ENCODE measurements around the gene NSDHL. TPM values are rescaled to one million over a fixed set of nuclear protein-coding genes. Genes with fewer than 3 reads are reported as not detected.
"Not testable (repeated sequence)": the region's sequence is repeated elsewhere in the genome, so short reads cannot be mapped to it uniquely, and the experiment has no call there.

NSDHL gene
- 10 to 100 TPM; 25.8 to 34.8 TPM for total RNA-seq
- polyA plus RNA-seq (2013, experiment 1 of 2), result 42.1 TPM
- 39.3 TPM for polyA plus RNA-seq (2013, experiment 2 of 2)
- long read RNA-seq, experiment 1, transcript NSDHL-201 (8 exons, 1,929 nt), result major isoform, 10 of 15 reads
- long read RNA-seq, experiment 1, partial matches to known transcripts, result 3 of 15 reads
- long read RNA-seq, experiment 1, other reads (novel, unspliced or antisense), result 1 of 15 reads
- long read RNA-seq, experiment 2, transcript NSDHL-201 (8 exons, 1,929 nt), result major isoform, 61 of 71 reads
- long read RNA-seq, experiment 2, partial matches to known transcripts, result 2 of 71 reads
- long read RNA-seq, experiment 2, other reads (novel, unspliced or antisense), result 4 of 71 reads
- long read RNA-seq, experiment 3, transcript NSDHL-201 (8 exons, 1,929 nt), result major isoform, 156 of 182 reads
- long read RNA-seq, experiment 3, transcript NSDHL-203 (9 exons, 1,630 nt), result minor isoform, 13 of 182 reads
- long read RNA-seq, experiment 3, partial matches to known transcripts, result 5 of 182 reads
- long read RNA-seq, experiment 3, other reads (novel, unspliced or antisense), result 8 of 182 reads
- long read RNA-seq, experiment 4, transcript NSDHL-203 (9 exons, 1,630 nt), result minor isoform, 9 of 225 reads
- long read RNA-seq, experiment 4, transcript NSDHL-201 (8 exons, 1,929 nt), result major isoform, 200 of 225 reads
- long read RNA-seq, experiment 4, partial matches to known transcripts, result 12 of 225 reads
- long read RNA-seq, experiment 4, other reads (novel, unspliced or antisense), result 4 of 225 reads

GRCh38 chrX:152830312-152831305, at the start of gene NSDHL, which contains the start of gene CETN2:
NSDHL (plus strand) TSS chrX:152831063; CDS start chrX:152846325, 15,262 bp downstream.
CETN2 (minus strand) TSS chrX:152830757; CDS start chrX:152830710, 47 bp downstream.
- whole genome bisulfite sequencing, 2 experiments (ENCODE audit: insufficient coverage in 1 of 2, insufficient read length in 1 of 2), result 0% methylated on average over 70 of the region's 71 CpGs; no CpG with 5 or more reads in 1 of the 2 experiments
- peaks cover 24% of the 10 kb centered on the region for H3K36me3 ChIP-seq (ENCODE audit: control insufficient read depth, insufficient read depth, low read length)
- peak within 1 kb of the TSS; percentile 90 for H3K9ac ChIP-seq (ENCODE audit: extremely low read depth, low read length, poor library complexity, severe bottlenecking)
- peak within 1 kb of the TSS; percentile 97 for H3K27ac Mint-ChIP-seq
- peaks cover 86% of the 10 kb centered on the region for H3K9me3 Mint-ChIP-seq
- peak within 1 kb of the TSS; percentile 92 for H3K4me3 ChIP-seq (ENCODE audit: low read length)
- peaks cover 1% of the 10 kb centered on the region for H3K27me3 Mint-ChIP-seq (ENCODE audit: insufficient read depth)
- DNase-seq, result peak; percentile 97
- peak within 1 kb of the TSS; percentile 53 for H3K27ac ChIP-seq (ENCODE audit: low read depth, low read length)
- H3K9me3 ChIP-seq (ENCODE audit: control insufficient read depth, low read length), result no peaks in the 10 kb centered on the region
- no peaks in the 10 kb centered on the region for H3K27me3 ChIP-seq (ENCODE audit: control insufficient read depth, insufficient read depth, low read length, poor library complexity, severe bottlenecking)
- H3K4me3 Mint-ChIP-seq, result peak within 1 kb of the TSS; percentile 91
- no peak for TF ChIP-seq CTCF (conservative IDR thresholded peaks at IDR 0.05)
- H3K36me3 Mint-ChIP-seq (ENCODE audit: low read depth), result peaks cover 38% of the 10 kb centered on the region
- H3K4me1 ChIP-seq (ENCODE audit: control insufficient read depth, insufficient read depth, low read length), result no peaks in the 10 kb centered on the region
- H3K4me1 Mint-ChIP-seq, result no peaks in the 10 kb centered on the region

GRCh38 chrX:152787062-152787461, 43.8 kb upstream of the NSDHL start:
- H3K4me1 ChIP-seq (ENCODE audit: control insufficient read depth, insufficient read depth, low read length); H3K4me3 Mint-ChIP-seq; H3K27ac ChIP-seq (ENCODE audit: low read depth, low read length); DNase-seq; H3K9me3 ChIP-seq (ENCODE audit: control insufficient read depth, low read length); H3K36me3 Mint-ChIP-seq (ENCODE audit: low read depth); H3K4me3 ChIP-seq (ENCODE audit: low read length); H3K36me3 ChIP-seq (ENCODE audit: control insufficient read depth, insufficient read depth, low read length); H3K27ac Mint-ChIP-seq; H3K27me3 ChIP-seq (ENCODE audit: control insufficient read depth, insufficient read depth, low read length, poor library complexity, severe bottlenecking); H3K27me3 Mint-ChIP-seq (ENCODE audit: insufficient read depth); H3K4me1 Mint-ChIP-seq; H3K9ac ChIP-seq (ENCODE audit: extremely low read depth, low read length, poor library complexity, severe bottlenecking): not testable (repeated sequence)
- WGBS, 2 experiments (ENCODE audit: insufficient coverage in 1 of 2, insufficient read length in 1 of 2), result no CpG with 5 or more reads among the region's 3 CpGs
- peaks cover 10% of the 10 kb centered on the region for H3K9me3 Mint-ChIP-seq

- no peak overlapping the region for H3K27ac Mint-ChIP-seq
- no peak for DNase-seq
- Histone ChIP-seq H3K27me3 (ENCODE audit: control insufficient read depth, insufficient read depth, low read length, poor library complexity, severe bottlenecking) (no peaks in the 10 kb centered on the region), H3K9ac (ENCODE audit: extremely low read depth, low read length, poor library complexity, severe bottlenecking) (no peak overlapping the region), H3K4me1 (ENCODE audit: control insufficient read depth, insufficient read depth, low read length) (no peaks in the 10 kb centered on the region), H3K4me3 (ENCODE audit: low read length) (no peak overlapping the region), H3K9me3 (ENCODE audit: control insufficient read depth, low read length) (no peaks in the 10 kb centered on the region), H3K36me3 (ENCODE audit: control insufficient read depth, insufficient read depth, low read length) (no peaks in the 10 kb centered on the region), H3K27ac (ENCODE audit: low read depth, low read length) (no peak overlapping the region)
- WGBS, 2 experiments (ENCODE audit: insufficient coverage in 1 of 2, insufficient read length in 1 of 2), result 80% methylated on average over 1 of the region's 1 CpG; no CpG with 5 or more reads in 1 of the 2 experiments
- peaks cover 4% of the 10 kb centered on the region for H3K27me3 Mint-ChIP-seq (ENCODE audit: insufficient read depth)
- no peak overlapping the region for H3K4me3 Mint-ChIP-seq
- no peak for TF ChIP-seq CTCF (conservative IDR thresholded peaks at IDR 0.05)
- no peaks in the 10 kb centered on the region for H3K4me1 Mint-ChIP-seq
- no peaks in the 10 kb centered on the region for H3K36me3 Mint-ChIP-seq (ENCODE audit: low read depth)
- peaks cover 58% of the 10 kb centered on the region for H3K9me3 Mint-ChIP-seq
These were observed 31.9 kb upstream of the NSDHL start for GRCh38 chrX:152798945-152799344.

Data from endodermal cell (in vitro differentiated cells).